ENCODE data around the gene CNOT2.

The CNOT2 gene

DNA sequence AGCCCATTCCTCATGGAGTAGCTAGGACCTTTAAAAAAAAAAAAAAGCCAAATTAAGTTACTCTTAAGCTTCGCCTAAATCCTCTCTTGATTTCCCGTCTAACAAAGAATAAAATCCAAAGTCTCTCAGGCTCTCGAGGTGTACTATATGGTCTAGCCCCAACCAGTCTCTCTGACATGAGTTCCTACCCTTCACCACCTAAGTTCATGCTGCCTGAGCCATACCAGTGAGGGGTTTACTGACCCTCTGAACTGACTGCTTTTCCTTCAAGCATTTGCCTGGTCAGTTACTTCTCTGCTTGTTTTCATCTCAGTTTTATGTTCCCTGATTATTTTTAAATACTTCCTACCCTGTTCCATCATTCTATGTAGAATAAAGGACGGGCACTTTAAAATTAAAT lies 64.6 kb downstream of the CNOT2 start:
- no peak for DNase-seq

DNA sequence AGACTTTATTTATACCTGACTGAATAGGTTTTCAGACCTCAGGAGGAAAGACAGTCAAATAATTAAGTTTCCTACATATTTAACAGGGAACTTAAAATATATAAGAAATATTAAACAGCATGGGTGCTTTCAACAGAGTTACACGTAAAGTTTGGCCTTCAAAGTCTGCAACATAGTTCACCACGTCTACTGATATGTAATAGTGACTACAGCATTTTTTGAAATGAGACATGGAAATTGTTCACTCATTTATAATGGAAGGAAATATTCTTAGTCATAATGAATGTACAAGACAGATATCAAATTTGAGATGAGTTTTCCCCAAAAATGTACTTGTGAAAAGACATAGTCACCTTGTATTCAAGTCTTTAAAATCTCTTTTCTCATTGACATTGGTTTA lies 66.1 kb downstream of the CNOT2 start:
- DNase-seq: no peak

DNA sequence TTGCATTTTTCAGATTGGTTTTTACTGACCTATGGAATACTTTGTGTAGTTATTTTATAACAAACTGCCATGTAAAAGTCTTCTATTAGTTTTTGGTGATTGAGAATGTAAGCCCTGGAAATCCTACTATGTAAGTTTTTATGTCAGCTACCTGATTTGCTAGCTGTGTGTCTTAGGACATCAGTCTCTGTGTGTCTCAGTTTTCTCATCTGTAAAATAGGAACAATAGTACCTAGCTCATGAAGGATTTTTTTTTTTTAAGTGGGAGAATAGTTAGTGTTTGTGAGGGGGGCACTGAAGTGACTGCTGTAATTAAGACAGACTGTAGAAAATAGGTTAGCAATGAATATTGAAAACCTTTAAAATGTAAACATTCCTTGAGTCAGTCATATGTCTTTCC lies 70.9 kb downstream of the CNOT2 start:
- no peak for DNase-seq

DNA sequence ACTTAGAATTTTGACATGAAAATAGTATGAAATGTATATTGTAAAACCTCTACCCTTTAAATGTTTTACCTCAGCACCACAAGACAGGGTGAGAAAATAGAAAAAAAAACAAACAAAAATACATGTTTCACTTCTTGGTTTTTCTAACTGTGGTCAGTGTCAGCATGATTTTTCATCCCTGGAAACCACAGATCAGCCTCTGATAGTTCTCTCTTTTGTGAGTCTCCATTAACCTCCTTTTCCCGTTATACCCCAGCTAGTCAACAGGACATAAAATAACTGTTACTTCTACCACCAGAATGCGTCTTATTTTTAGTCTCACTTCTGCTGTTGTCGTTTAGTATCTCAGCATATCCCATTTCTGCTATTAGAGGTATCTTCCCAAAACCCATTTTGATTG lies 74.5 kb downstream of the CNOT2 start:
- DNase-seq: no peak

DNA sequence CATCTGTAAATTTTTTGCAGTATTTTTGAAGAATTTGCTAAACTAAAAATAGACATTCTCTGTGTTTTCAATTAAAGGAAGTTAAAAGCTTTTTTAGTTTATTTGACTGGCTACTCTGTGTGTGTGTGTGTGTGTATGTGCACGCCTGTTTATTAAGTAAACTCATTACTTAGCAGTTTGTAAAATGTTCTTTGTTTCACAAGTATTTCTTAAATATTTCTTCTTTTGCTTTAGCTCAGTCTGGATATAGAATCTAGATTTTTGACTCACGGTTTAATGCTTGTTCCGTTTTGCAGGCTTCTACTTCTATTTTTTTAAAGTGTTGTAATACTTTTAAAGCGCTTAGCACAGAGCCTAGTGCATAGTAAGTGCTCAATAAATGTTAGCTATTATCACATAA lies 76.4 kb downstream of the CNOT2 start:
- DNase-seq: no peak

DNA sequence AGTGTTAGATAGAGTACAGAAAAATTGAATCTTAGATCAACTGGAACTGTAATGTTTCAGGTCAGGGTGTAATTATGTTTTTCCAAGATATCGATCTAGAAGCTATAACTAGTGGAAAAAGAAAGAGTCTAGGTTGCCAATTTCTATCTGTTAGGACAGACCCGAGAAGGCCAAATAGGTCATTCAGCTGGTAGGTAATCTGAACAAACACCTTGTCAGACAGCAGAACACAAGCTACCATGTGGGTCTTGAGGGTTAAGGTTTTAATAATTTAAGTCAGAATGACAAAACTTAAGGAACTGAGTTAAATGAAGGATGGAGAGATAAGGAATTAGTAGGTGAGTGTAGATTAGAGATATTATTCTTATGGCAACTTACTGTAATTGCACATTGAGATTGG lies 78.0 kb downstream of the CNOT2 start:
- no peak for DNase-seq

DNA sequence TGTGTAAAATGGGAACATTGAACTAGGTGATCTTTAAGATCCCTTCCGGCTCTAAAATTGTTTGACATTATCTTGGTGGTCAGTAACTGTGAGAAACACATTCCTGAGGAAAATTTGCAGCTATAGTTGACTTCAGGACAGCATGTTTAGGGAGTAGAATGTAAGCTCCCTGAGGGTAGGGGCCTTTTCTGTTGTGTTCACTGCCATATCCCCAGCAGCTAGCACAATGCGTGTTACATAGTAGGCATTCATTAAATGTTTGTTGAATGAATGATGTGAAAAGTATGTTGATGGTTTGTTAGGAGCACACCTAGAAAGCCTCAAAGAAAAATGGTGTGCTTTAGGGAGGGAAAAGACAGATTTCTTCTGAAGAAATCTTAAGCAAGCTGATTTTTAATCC lies 84.3 kb downstream of the CNOT2 start:
- no peak for DNase-seq

DNA sequence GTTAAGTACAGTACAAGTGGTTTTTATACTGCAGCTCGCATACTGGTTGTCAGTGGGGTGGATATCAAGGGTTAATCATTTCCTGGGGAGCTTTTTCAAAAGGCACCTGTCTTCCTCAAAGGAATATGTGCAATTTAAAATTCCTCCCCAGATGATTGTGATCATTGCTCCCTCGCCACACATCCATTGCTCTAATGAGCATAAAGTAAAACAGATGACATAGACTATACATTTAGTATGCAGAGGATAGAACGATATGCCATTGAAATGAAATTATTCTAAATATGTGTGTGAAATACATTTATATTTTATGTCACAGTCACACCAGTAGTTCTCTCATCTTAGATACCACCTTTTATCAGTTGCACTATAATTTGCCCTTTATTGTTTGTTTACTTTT lies 86.5 kb downstream of the CNOT2 start:
- DNase-seq: no peak

DNA sequence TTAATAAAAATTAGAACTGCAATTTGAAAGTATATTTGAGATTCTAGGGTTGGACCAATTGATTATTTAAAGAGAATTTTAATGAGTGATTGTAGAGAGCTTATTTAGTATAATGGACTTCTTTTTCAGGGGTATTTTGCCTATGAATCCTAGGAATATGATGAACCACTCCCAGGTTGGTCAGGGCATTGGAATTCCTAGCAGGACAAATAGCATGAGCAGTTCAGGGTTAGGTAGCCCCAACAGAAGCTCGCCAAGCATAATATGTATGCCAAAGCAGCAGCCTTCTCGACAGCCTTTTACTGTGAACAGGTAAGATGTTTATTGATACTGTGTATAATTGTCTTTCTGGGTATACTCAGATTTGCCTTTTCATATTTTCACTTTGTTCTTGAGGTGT lies 86.9 kb downstream of the CNOT2 start:
- DNase-seq: no peak

DNA sequence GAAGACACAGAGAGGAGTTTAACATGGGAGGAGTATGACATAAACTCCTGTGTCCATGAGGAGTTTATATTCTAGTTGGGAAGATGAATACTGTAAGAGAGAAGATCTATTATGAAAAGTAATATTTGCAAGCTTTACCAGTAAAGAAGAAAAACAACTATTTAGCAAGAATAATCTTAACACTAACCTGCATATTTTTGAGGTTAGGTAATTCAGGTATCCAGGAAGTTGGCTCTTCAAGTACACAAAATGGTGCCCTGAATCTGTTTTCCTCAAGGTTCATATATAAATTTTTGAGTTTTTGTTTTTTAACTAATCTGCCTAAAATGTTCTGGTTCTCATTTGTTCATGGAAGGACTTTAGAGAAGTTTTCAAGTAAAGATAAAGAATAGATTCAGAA lies 89.0 kb downstream of the CNOT2 start:
- DNase-seq: no peak

DNA sequence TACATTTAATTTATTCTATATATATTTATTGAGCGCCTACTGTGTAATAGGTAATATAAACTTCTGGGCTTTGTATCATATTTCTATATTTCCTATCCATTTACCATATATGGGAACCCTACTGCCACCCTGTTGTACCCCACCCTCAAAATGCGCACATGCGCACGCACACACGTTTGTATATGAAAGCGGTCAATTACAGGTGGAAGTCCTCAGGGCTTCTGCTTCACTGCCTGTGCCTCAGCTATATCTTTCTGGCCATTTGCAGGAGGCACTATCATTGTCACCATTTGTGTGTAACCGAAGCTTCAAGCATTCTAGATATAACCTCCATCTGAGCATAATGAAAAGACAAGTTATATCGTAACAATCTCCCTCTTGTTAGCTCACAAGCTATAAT lies 91.5 kb downstream of the CNOT2 start:
- no peak for DNase-seq

DNA sequence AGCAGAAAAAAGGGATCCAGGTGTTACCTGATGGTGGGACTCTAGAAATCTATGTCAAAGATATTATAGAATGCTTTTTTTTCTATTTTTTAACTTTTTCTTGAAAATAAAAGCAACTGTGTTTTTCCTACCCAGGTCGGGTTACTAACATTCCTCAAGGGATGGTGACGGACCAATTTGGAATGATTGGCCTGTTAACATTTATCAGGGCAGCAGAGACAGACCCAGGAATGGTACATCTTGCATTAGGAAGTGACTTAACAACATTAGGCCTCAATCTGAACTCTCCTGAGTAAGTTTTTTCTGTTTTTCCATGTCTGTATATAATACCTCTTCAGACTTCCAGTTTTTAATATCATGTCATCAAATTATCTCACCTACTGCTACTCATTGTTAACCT lies 95.3 kb downstream of the CNOT2 start:
- no peak for DNase-seq

DNA sequence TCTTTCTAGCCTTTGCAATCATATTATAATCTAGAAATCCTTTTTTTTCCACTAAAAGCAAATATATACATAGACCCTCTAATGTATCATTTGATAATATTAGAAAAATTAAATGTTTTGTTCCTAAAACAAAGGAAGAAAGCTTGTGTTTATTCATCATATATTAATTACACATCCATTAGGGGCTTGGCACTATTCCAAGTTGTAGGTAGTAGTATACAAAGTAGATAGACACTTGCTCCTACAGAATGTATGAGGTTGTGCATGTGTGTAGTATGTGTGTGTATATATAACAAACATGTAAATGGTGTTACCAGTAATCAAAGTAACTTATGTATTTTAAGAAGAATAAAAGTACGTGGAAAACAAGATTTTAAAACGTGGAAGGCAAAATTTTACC lies 107.8 kb downstream of the CNOT2 start:
- DNase-seq: no peak

DNA sequence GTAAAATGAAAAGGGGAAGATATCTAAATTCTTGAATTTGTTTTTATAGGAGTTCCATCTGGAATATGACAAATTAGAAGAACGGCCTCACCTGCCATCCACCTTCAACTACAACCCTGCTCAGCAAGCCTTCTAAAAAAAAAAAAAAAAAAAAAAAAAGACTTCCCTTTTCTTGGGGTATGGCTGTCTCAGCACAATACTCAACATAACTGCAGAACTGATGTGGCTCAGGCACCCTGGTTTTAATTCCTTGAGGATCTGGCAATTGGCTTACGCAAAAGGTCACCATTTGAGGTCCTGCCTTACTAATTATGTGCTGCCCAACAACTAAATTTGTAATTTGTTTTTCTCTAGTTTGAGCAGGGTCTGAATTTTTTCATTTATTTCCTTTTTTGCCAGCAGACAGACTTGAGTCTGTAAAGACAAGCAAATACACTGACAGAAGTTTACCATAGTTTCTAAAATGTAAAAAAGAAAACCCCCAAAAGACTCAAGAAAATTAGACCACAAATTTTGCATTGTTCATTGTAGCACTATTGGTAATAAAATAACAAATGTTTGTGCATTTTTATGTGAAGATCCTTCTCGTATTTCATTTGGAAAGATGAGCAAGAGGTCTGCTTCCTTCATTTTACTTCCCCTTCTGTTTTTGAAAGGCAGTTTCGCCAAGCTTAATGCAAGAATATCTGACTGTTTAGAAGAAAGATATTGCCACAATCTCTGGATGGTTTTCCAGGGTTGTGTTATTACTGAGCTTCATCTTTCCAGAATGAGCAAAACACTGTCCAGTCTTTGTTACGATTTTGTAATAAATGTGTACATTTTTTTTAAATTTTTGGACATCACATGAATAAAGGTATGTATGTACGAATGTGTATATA lies 110.8 kb downstream of the CNOT2 start:
- DNase-seq: no peak

DNA sequence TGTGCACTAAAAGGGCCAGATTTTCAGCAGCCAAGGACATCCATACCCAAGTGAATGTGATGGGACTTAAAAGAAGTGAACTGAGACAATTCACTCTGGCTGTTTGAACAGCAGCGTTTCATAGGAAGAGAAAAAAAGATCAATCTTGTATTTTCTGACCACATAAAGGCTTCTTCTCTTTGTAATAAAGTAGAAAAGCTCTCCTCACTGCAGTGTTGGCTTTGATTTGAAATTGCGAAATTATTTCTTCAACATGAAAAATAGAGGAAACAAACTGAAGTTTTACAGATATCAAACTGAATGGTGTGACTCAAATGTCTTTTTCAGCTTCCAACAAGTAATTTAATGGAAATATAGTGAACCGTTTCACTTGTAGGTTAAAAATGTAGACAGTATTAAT lies 111.6 kb downstream of the CNOT2 start:
- no peak for DNase-seq

DNA sequence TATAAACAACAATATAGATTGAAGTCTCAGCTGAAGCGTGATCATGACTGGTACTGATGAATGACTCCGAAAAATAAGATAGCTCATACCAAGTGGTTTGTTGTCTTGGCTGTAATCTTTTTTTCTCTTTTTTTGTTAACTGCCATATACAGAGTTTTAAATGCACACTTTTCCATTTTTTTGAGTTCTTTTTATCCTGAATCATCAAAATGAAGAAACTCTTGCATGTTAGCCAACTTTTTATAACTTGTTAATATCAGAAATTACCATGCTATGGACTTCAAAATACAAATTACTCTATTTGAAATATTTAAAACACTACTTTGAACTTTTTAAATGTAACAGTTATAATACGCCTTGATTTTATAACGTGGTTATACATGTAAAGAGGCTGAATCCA lies 112.7 kb downstream of the CNOT2 start:
- no peak for DNase-seq

DNA sequence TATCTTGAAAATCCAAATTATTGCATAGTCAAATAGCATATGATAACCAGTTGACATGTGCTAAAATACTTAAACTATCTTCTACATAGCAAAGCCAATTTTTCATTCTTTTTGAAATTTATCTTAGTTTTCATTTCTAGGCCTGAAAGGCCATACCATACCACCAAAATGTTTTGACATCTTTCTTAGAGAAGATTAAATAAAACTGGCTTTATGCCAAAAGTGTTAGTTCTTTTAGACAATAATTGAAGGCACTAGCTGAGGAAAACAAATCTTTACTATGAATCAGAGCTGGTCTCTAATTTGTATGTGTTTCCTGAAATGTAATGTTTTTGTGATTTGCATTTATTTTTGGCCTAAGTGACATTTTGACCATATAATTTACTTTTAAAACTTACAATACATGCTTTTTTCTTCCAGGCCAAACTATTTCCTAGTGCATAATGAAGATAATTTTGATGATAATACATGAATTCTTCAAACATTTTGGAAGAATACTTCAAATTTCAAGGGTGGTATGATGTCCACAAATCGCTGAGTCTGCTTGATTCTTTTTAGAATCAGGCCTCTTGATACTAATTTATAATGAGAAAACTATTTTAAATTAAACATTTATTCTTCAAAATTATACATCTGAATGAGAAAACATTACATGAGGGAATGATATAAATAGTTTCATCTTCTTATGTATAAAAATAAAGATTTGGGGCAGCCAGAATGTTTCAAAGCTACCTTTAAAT lies 116.4 kb downstream of the CNOT2 start:
- no peak for DNase-seq

DNA sequence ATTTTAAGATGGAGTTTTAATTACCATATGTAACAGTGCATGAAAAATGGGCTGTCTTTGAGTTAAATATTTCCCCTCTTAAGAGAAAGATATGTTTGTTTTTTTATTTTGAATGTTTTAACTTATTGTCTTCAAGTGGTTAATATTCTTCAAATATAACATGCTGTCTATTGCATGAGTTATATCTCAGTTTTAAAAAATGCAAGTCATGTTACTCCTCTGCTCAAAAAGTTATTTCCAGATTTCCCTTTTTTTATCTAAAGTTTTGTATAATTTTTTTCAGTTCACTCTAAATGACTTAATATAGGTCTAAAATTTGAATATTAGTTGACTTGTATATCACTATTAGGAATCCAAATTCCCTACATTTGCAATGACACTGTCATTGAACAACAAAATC lies 117.0 kb downstream of the CNOT2 start:
- no peak for DNase-seq

DNA sequence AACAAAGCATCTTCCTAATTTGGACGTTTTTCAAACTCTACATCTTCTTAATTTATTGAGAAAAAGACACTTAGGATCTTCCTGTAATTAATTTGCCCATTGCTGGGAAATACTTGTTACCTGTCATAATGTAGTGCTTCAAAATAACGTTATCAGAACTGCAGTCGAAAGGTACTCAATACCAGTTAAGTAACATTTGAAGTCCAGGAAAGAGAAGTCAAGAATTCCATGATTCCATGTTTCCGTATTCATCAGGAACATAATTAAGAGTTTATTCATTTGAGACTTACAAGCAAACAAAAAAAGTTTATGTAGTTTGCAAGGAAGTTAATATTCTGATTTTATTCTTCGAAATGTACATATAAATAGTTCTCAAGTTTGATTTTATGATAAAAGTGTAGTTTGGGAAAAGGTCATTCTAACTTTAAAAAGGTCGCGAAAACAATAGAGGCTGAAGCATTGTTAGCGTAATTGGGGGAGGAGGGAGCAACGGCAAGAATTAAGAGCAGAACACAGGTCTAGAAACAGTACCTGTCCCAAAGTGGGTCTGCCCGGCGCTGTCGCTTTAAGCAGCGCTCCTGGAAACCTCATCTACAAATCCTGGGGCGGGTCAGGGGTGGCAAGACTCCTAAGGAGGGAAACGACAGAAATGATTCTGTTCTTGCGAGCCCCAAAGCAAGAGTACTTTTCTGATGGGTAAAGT lies 121.6 kb downstream of the CNOT2 start:
- DNase-seq: no peak

DNA sequence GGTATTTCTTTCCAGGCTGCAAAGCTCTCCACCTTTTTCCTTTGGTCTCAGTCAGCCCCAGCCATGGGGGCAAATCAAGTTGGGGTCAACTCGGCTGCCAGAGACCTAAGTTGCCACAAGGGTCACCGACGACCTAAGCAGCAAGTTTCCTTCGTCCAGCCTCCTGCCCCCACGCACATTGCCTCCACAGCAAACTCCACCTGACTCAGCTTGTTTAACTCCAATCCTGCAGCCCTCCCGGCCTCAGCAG lies 122.1 kb downstream of the CNOT2 start:
- peak in 1 of 2 donors; percentile 18 for DNase-seq

DNA sequence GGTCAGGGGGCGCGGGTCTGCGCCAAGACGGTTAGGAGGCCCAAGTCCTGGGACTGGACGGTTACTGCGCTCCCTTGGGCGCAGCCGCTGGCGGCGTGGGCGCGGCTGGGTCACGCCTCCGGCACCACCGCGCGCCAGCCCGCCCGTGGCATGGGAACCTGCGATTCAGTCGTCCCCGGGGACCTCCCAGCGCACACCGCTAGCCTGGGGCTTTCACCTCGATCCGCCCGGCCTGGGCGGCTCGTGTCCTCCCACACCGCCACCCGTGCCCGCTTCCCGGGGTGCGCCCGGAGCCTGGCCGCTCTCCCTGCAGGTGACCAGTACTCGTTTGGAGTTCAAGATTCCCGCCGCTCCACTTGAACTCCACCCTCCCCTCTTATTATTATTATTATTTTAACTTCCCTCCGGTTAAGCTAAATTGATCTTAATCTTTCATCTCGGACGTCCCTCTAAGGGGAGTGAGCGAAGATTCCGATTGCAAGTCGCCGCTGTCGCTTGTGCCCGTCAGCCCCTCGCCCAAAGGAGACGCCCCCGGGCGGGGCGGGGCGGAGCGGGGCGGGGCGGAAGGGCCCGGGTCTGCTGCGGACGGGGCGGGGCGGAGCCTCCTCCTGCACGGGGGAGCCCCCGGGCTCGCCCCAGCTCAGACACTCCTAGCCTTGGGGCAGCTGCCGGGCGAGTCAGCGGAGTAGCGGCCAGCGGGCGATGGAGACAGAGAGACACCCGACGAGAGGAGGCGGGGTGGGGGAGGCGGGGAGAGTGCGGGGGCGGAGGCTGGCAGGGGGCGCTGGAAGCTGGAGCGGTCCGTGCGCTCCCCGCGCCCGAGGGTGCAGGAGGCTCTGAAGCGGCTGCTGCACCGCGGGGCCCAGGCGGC lies 122.7 kb downstream of the CNOT2 start, which contains the start of gene KCNMB4:
KCNMB4 (plus strand) TSS at position 643 of the 871 bp plus-strand sequence. CDS start 445 bp downstream, outside the sequence.
- peak; percentile 78 to 84 for DNase-seq

DNA sequence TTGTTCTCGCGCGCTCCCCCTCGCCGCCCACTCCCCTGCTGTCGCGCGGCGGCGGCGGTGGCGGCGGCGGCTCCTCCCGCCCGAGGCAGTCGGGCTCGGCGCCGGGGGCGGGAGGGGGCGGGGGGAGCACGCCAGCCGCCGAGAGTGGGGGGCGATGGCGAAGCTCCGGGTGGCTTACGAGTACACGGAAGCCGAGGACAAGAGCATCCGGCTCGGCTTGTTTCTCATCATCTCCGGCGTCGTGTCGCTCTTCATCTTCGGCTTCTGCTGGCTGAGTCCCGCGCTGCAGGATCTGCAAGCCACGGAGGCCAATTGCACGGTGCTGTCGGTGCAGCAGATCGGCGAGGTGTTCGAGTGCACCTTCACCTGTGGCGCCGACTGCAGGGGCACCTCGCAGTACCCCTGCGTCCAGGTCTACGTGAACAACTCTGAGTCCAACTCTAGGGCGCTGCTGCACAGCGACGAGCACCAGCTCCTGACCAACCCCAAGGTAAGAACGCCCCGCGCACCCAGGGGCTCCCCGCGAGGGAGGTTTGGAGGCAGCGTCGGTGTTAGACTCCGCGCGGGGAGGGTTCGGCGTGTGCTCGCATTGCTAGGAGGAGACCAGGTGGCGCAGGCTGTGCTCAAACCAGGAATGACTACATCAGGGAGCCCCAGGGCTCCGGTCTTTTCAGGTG lies 123.5 kb downstream of the CNOT2 start:
- DNase-seq: peak; percentile 53 to 55

Measured in stimulated activated CD4-positive, alpha-beta T cell treated with anti-CD3 and anti-CD28 coated beads, Interleukin-2, amount 100 ng/mL, for 24 hours (primary cell).